Colon (tissue), 2 donors: Measurements from ENCODE around the gene ABHD16B.
"Not testable (repeated sequence)": the region's sequence is repeated elsewhere in the genome, so short reads cannot be mapped to it uniquely, and the experiment has no call there.

Experiments used
- FAIRE-seq: peaks from 2 replicates; lab custom pipeline; 2012; peaks lifted over from hg19 to GRCh38; lab: Jason Lieb, UNC
- donor health status: control.
- donor health status: control.

Gene ABHD16B

GRCh38 chr20:63855363-63856097 is 5.8 kb upstream of the ABHD16B start:
- no peak for FAIRE-seq

- FAIRE-seq: no peak
Measured at GRCh38 chr20:63856098-63856511, 5.2 kb upstream of the ABHD16B start.

GRCh38 chr20:63857764-63858392 is 3.4 kb upstream of the ABHD16B start:
- FAIRE-seq: no peak

DNA sequence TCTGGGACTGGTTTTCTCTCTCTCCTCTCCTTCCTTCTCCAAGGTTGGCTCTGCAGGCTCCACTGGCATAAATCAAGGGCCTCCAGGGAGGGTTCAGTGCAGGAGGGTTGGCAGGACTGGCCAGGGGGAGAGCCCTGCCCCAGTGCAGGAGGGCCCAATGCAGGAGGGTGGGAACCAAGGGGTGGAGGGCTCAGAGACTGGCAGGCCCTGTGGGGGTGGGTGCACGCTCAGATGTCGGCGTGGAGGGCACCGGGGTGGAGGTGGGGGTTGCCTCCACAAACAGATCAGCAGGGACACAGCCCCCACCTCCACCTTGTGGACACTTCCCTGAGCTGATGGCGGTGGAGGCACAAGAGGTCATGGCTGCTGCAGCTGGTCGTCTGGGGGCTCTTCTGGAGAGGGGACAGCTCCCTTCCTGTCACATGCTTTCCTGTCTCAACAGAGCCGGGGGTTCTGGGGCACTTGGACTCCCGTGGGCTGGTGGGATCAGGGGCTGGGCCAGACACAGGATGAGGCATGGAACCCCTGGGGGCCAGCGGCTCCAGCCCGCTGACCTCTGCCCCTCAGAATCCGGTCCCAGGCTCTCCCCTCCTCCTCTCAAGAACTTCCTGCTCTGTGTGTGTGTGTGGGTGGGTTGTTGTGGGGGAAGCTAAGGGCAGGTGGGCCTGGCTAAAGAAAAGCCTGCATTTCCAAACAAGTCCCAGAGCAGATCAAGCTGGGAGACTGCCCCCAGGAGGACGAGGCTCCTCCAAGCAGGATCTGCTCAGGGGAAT is 2.7 kb upstream of the ABHD16B start:
- no peak for FAIRE-seq

DNA sequence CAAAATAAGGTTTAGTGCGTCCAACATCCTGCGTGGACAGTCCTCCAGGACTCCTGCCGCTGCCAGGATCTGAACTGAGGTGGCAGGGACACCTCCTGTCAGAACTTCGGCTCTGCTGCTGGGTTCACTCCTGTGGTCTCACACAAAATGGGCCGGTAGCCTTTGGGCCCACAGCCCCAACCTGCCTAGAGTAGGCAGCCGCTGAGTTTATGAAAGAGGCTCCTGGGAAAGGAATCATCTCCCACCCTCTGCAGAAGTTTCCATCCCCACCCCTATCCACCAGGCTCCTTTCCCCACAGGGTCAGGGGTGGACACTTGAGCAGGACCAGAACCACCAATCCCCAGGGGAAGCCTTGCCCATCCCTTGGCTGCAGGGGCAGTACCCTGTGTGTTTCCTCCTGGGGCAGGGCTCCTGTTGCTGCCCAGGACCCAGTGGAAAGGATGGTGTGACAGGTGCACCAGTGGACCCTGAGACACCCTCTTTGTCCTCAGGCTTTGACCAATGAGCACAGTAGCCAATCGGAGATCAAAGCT is 2.1 kb upstream of the ABHD16B start:
- FAIRE-seq: no peak

- FAIRE-seq: no peak
Measured at GRCh38 chr20:63860325-63861051, 810 bp upstream of the ABHD16B start.

GRCh38 chr20:63861981-63862901 is 943 bp downstream of the ABHD16B start:
- no peak for FAIRE-seq

DNA sequence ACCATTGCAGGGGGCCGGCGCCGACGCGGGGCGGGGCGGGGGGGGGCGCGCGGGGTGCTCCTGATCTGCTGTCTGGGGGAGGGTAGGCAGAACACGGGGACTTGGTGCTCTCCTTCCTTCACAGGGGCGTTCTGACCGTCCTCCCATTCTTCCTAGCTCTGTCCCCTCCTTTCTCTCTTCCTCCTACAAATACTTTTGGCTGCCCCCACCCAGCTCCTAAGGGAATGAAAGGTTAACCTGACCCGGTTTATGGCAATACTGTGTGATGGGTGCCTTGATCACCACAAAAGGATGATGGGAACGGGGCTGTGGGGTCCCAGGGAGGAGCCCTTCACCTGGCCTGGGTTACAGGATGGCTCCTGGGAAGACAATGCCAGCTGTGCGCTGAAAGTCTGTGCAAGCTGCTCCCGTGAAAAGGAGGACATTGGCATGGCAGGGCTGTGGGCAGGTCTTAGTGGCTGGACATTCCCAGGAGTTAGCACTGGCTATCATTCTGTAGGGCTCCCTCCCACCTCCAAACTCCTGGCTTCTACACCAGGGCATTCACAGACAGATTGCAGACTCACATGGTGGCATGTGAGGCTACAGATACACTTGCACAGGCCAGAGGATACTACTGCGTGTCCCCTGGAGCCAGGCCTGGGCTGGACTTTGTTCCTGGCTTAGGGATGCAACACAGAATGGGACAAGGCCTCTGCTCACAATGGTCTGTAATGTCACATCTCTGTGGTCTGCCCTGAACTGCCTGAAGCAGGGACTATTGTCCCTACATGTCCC is 1.9 kb downstream of the ABHD16B start:
- no peak for FAIRE-seq

- FAIRE-seq: no peak
Measured at GRCh38 chr20:63863798-63864544, 2.7 kb downstream of the ABHD16B start.

- FAIRE-seq: no peak
Measured at GRCh38 chr20:63864545-63864977, 3.3 kb downstream of the ABHD16B start.

DNA sequence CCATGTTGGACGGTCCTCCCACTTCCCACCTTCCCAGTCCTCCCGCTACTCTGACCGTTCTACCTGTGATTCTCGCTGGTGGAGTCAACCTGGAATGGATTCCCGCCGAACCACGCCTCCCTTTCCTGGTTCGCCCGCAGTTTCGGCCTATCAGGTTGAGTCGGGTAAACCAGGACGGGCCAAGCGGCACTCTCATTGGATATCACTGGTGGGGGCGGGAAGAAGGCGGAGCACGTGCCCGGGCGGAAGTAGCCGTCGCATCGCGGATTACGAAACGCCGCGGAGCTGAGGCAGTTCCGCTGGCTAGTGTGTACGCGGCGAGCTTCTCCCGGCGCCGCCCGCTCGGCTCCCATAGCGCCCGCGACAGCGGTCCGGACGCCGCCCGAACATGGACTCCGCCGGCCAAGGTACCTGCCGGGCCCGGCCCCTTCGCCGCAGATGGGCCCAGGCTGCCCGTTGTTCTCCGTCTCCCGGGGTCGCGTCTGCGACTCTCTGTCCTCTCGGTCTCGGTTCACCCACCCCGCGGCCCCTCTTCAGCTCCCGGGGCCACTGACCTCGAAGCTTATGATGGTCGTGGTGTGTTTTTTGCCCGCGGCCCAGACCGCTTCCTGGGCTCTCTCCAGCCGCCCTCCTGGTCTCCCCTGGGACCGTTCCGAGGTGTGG is 3.8 kb downstream of the ABHD16B start, which contains the start of gene TPD52L2:
Gene TPD52L2, plus strand, starts transcription at position 293 of the 663 bp plus-strand sequence. Its CDS starts 96 bp downstream, at position 389.
- no peak for FAIRE-seq

DNA sequence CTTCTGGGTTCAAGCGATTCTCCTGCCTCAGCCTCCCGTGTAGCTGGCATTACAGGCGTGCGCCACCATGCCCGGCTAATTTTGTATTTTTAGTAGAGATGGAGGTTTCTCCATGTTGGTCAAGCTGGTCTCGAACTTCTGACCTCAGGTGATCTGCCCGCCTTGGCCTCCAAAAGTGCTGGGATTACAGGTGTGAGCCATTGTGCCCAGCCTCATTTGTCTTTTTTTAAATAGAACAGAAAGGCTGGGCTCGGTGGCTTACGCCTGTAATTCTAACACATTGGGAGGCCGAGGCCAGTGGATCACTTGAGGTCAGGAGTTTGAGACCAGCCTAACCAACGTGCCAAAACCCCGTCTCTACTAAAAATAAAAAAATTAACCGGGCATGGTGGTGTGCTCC is 5.7 kb downstream of the ABHD16B start:
- FAIRE-seq: not testable (repeated sequence)

DNA sequence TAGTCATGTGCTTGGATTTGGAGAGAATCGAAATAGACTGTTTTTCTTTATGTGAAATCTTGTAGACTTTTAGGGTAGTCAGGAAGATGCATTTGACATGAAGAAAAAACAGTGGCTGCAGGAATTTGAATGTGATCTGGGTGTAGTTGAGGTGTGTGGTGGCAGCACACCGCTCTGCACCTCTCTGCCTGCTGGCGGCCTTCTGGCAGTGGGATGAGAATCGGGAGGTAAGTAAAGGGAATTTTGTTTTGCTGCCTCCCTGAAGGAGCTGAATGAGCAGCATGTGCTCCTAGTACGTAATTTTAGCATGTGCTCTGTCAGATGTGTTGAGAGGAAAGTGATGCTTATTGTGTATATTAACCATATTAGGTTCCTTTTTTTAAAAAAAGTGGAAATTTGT is 7.0 kb downstream of the ABHD16B start:
- FAIRE-seq: no peak

DNA sequence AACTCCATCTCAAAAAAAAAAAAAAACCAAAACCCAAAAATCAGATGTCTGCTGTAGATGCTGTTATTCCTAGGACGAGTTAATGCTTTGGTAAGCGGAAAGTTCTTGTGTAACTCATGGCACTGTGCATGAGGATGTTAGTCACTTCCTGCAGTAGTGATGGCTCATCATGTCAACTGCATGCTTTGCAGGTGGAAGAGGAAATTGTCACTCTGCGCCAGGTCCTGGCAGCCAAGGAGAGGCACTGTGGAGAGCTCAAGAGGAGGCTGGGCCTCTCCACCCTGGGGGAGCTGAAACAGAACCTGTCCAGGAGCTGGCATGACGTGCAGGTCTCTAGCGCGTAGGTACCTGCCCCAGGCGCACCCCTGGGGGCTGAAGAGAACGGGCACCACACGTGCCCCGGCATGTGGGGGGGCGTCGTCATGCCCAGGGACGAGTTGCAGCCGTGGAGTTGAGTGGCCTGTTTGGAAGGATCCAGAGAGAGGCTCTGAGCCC is 12.2 kb downstream of the ABHD16B start:
- no peak for FAIRE-seq

DNA sequence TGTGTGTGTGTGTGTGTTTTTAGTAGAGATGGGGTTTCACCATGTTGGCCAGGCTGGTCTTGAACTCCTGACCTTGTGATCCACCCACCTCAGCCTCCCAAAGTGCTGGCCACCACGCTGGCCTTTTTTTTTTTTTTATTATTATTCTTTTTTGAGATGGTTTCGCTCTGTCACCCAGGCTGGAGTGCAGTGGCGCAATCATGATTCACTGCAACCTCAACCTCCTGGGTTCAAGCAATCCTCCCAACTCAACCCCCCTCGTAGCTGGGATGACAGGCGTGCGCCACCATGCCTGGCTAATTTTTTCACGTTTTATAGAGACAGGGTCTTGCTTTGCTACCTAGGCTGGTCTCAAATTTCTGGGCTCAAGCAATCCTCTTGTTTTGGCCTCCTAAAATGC is 12.9 kb downstream of the ABHD16B start:
- not testable (repeated sequence) for FAIRE-seq

GRCh38 chr20:63876489-63877036 is 15.3 kb downstream of the ABHD16B start:
- FAIRE-seq: no peak

GRCh38 chr20:63877755-63878470 is 16.6 kb downstream of the ABHD16B start:
- no peak for FAIRE-seq
